LNCaP clone FGC (cell line): ENCODE measurements around the gene GDF2.

Source experiments
- DNase-seq: peaks from one replicate; pipeline ENCODE4 v3.0.0-alpha.2; 2011; ENCODE audit warnings: low read depth
- H3K4me3 ChIP-seq: 2 replicates; pipeline ENCODE4 v1.5.1; 2011; ENCODE audit warnings: mild to moderate bottlenecking, low read depth, low read length, control low read depth
- TF ChIP-seq, protein P1 (sequence below): IDR thresholded peaks from 2 replicates; pipeline ENCODE4 v1.5.1; 2012; ENCODE audit warnings: mild to moderate bottlenecking; ENCODE audit not compliant: control insufficient read depth, insufficient read depth; ENCODE audit errors: extremely low read depth

The GDF2 gene

DNA sequence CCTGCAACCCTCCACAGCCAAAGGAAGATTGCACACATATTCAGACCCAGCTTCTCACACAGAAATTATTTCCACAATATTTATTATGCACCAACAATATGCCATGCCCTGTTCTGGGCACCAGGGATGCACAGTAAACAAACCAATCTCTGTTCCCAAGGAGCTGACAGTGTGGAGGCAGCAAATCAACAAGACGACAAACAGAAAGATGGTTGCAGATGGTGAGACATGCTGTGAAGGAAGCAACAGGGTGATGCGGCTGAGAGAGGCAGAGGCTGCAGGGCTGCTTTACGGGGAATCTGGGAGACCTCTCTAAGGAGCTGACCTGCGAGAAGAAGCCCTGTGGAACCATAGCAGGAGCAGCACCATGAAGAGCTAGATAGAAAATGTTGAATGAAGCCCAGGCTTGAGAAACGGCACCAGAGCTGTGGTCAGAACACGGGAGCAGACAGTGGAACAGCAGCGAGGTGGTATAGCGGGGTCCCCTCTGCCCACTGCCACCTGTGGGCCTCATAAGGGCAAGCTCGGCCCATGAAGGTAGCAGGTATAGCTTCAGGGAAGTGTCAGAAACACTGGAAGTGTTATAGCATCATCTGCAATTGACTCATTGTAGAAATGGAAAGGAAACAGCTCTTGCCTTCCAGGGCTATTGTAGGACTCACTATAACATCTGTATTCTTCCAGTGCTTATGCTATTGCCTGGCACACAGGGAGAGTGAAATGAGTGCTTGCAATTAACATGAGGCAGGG, 43.4 kb downstream of the GDF2 start:
- DNase-seq: no peak
- TF ChIP-seq, protein P1, sequence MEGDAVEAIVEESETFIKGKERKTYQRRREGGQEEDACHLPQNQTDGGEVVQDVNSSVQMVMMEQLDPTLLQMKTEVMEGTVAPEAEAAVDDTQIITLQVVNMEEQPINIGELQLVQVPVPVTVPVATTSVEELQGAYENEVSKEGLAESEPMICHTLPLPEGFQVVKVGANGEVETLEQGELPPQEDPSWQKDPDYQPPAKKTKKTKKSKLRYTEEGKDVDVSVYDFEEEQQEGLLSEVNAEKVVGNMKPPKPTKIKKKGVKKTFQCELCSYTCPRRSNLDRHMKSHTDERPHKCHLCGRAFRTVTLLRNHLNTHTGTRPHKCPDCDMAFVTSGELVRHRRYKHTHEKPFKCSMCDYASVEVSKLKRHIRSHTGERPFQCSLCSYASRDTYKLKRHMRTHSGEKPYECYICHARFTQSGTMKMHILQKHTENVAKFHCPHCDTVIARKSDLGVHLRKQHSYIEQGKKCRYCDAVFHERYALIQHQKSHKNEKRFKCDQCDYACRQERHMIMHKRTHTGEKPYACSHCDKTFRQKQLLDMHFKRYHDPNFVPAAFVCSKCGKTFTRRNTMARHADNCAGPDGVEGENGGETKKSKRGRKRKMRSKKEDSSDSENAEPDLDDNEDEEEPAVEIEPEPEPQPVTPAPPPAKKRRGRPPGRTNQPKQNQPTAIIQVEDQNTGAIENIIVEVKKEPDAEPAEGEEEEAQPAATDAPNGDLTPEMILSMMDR: no peak

DNA sequence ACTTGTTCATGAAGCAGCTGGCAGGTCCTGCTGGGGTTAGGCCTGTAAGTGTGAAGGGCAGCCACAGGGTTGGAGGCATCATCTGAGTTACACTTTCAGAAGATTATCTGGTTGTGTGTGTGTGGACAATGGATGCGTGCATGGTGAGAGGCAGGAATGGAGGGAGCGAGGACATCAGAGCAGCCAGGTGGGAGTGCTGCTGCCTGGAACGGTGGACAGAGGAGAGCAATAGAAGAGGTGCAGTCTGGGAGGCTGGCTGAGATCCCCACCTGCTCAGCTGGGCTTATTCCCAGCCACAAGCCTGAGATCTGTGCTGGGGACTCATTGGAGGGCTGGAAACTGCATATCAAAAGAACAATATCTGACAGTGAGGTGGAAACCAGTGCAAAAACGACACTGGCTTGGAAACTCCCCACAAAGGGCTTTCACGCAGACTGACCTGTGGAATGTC, 44.0 kb downstream of the GDF2 start:
- no peak for DNase-seq
- H3K4me3 ChIP-seq: no peak overlapping the region
- TF ChIP-seq, protein P1: no peak

More for the DNA sequence above, 43.4 kb downstream of the GDF2 start:
- no peak overlapping the region for H3K4me3 ChIP-seq

DNA sequence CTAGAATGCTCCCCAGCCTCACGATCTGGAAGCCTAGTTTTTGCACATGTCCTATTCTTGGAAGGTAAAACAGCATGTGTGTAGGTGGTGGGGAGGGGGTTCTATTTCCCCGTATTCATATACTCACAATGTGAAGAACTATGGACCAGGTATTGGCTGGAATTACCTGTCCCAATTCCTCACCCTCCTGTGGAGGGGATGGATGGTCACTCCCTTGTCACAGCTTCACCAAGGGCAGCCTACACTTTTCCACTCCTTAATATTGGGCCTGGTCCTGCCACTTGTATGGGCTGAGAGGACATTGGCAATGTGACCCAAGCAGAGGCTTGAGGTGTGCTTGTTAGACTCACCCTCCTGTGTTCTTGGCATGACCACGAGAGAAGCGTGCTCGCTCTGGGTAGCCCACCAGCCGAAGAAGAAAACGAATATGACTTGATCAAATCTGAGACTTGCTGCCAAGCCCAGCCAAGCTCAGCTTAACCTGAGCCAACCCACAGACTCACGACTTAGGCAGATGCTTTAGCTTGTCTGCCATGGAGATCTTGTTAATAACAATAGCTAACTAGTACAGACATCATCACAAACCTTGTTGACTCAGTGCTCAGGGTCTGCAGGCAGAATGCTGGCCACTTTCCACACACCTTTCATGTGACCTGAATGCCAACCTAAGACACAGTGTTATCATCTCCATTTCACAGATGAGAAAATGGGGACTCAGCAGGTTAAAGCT, 44.6 kb downstream of the GDF2 start:
- DNase-seq: no peak
- no peak overlapping the region for H3K4me3 ChIP-seq
- TF ChIP-seq, protein P1: no peak

DNA sequence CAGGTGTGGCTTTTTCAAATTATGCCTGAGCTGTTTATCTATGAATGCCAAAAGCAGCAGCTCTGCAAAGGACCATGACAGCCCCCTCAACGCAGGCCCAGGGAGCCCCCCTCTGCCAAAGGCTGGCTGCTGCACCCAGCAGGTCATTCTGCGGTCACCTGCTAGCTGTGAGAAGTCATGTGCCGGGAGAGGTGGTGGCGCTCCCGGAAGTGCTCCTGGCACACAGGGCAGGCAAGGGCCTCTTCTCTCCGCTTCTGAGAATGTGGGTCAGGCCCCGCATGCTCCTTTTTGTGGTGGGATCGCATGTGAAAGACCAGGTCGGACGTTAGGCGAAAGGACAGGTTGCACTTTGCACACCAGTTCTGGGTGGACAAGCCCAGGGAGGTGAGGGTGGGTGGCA, 45.4 kb downstream of the GDF2 start:
- DNase-seq: no peak
- TF ChIP-seq, protein P1: no peak
- H3K4me3 ChIP-seq: no peak overlapping the region

DNA sequence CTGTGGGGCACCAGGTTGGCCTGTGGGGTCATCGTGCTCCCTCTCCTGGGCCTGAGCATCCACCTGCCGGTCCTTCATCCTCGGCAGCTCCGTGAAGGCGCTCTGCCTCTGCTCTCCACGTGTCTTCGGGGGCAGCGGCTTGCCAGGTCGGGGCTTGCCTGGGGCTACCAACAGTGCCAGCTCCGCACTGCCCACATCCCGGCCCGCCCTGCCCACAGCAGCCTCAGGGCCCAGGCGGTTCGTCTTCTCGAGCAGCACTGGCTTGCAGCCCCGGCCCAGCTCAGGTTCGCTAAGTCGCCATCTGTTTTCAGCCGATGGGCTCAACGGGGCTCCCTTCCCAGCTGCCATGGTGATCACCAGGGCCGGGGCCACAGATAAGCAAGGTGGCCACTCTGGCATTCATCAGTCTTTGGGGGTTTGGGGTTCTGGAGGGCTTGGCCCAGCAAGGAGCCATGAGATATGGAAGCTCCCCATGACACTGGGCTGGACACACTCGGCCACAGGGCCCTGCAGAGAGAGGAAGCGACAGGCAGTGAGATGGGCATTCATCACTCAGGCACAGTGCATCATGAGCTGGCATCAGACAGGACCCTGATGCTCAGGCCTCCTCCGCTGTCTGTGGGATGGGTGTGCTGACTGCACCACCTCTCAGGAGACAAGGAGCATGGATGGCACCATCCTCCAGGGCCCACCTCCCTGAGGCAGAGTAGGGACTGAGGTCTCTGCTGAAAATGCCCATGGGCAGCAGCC, 46.4 kb downstream of the GDF2 start:
- no peak for DNase-seq
- TF ChIP-seq, protein P1: no peak
- H3K4me3 ChIP-seq: no peak overlapping the region

DNA sequence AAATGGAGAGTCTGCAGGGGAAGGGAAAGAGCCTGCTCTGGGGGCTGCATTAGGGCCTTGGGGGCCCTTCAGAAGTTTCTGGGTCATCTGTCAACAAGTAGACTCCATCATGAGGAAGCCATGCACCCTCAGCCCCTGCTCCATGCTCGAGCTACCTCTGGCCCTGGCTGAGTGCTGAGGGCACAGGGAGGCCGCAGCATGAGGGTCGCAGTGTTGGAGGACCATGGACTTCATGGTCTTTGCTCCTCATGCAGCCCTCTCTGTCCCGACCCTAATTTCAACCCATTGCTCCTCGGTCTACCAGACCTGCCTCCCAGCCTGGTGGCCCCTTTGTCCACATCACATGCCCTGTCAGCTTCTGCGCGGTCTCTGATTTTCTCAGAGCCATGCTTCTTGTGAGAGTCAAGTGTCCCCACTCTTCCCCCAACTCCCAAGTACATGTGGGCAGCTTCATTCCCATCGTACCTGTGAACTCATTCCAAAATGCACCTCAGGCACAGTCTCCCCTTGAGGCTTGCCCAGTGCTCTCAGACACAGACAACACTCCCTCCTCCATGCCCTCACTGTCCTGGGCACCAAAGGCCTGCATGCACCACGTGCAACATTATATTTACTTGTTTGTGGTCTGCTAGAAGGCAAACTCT, 47.1 kb downstream of the GDF2 start:
- TF ChIP-seq, protein P1: no peak
- no peak for DNase-seq
- H3K4me3 ChIP-seq: no peak overlapping the region
